ENCODE measurements around the gene NUP205. TPM values are rescaled to one million over a fixed set of nuclear protein-coding genes. Genes with fewer than 3 reads are reported as not detected.

The NUP205 gene
- total RNA-seq, 1 donor from 2014 or later: 50.2 TPM

Other genes starting within 250 kb of the NUP205 start
- 4.8 and 6.7 TPM in 2 replicates for gene CNOT4, start 47.8 kb upstream of the NUP205 start, total RNA-seq
- 7.3 and 7.9 TPM in 2 replicates for gene STMP1, start 104.6 kb downstream of the NUP205 start, total RNA-seq
- not detected in 2 replicates for gene SLC13A4, start 170.3 kb downstream of the NUP205 start, total RNA-seq
- gene FAM180A, start 190.9 kb downstream of the NUP205 start, total RNA-seq: not detected in 2 replicates

All from dermis blood vessel endothelial cell (primary cell).